RWPE2 (cell line): ENCODE results near the gene OBP2A.

ENCODE experiments used
- ATAC-seq: fragments of 200-7000 bp; cut with Tn5 transposase; 3 replicates; pipeline ENCODE4 v1.9.1; 2021; ENCODE audit warnings: low read depth
- DNase-seq: peaks from one replicate; pipeline ENCODE4 v3.0.0-alpha.2; 2020; ENCODE audit warnings: low spot score
- H3K27ac ChIP-seq: fragments of 450-650 bp; 2 replicates; pipeline ENCODE4 v1.5.1; 2017; ENCODE audit warnings: mild to moderate bottlenecking; ENCODE audit not compliant: poor library complexity, severe bottlenecking
- H3K27me3 ChIP-seq: fragments of 250-450 bp; sonication (Bioruptor Pico); 2 replicates; pipeline ENCODE4 v1.5.1; 2021; ENCODE audit warnings: mild to moderate bottlenecking, moderate library complexity; ENCODE audit not compliant: insufficient read depth, poor library complexity, severe bottlenecking
- H3K36me3 ChIP-seq: fragments of 250-450 bp; sonication (Bioruptor Pico); 2 replicates; pipeline ENCODE4 v1.5.1; 2020; ENCODE audit warnings: low read depth, mild to moderate bottlenecking, moderate library complexity
- H3K4me1 ChIP-seq: fragments of 250-450 bp; sonication (Bioruptor Pico); 2 replicates; pipeline ENCODE4 v1.5.1; 2021; ENCODE audit warnings: mild to moderate bottlenecking, moderate library complexity; ENCODE audit not compliant: insufficient read depth, poor library complexity, severe bottlenecking
- H3K4me3 ChIP-seq: fragments of 250-450 bp; sonication (Bioruptor Pico); 2 replicates; pipeline ENCODE4 v1.5.1; 2021; ENCODE audit warnings: mild to moderate bottlenecking, moderate library complexity; ENCODE audit not compliant: severe bottlenecking
- H3K9me3 ChIP-seq: fragments of 250-450 bp; sonication (Bioruptor Pico); 2 replicates; pipeline ENCODE4 v1.5.1; 2021; ENCODE audit warnings: mild to moderate bottlenecking, moderate library complexity; ENCODE audit not compliant: severe bottlenecking
- TF ChIP-seq, protein P1 (sequence below): fragments of 450-650 bp; IDR thresholded peaks from one replicate; pipeline ENCODE4 v1.5.1; 2017; ENCODE audit warnings: mild to moderate bottlenecking, moderate library complexity; ENCODE audit not compliant: poor library complexity, severe bottlenecking

Gene OBP2A

DNA sequence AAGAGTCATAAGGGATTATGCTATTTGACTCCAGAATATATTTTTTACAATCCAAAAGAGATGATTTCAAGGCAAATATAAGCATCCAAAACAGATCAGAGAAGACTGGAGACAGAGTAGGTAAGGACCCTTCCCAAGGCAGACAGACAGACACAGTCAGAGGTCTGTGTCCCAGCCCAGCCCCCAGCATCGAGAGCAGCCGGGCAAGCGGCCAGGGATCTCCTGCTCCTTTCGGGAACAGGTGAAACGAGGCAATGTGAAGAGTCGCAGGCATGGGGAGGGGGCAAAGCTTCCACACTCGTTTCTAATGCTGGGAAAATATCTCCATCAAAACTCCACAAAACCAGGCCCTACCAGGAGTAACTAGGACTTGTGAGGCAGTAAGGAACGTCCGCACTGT is 21.4 kb downstream of the OBP2A start:
- Histone ChIP-seq H3K27ac (no peak overlapping the region), H3K4me3 (no peak overlapping the region), H3K27me3 (peaks cover 28% of the 10 kb centered on the region), H3K36me3 (no peaks in the 10 kb centered on the region), H3K9me3 (peaks cover 3% of the 10 kb centered on the region), H3K4me1 (no peaks in the 10 kb centered on the region)
- ATAC-seq (no peak), DNase-seq (peak; percentile 21)
- TF ChIP-seq, protein P1, sequence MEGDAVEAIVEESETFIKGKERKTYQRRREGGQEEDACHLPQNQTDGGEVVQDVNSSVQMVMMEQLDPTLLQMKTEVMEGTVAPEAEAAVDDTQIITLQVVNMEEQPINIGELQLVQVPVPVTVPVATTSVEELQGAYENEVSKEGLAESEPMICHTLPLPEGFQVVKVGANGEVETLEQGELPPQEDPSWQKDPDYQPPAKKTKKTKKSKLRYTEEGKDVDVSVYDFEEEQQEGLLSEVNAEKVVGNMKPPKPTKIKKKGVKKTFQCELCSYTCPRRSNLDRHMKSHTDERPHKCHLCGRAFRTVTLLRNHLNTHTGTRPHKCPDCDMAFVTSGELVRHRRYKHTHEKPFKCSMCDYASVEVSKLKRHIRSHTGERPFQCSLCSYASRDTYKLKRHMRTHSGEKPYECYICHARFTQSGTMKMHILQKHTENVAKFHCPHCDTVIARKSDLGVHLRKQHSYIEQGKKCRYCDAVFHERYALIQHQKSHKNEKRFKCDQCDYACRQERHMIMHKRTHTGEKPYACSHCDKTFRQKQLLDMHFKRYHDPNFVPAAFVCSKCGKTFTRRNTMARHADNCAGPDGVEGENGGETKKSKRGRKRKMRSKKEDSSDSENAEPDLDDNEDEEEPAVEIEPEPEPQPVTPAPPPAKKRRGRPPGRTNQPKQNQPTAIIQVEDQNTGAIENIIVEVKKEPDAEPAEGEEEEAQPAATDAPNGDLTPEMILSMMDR = no peak

DNA sequence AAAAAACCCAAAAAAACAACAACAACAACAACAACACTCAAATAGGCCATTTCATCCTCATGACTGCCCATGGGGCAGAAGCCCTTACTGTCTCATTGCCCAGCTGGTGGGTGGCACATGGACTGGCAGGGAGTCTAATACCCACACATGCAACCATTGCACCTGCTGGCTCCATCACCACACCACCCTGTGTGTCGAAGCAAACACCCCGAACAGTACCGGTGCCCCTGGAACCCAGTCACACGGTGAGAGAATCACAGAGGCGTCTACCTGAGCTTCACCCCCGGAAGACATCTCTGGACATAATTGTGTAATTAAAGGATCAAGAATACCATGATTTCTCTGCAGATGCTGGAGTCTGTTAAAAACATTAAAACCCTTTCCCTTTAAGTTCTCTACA is 22.1 kb downstream of the OBP2A start:
- no peaks in the 10 kb centered on the region for H3K36me3 ChIP-seq
- peaks cover 3% of the 10 kb centered on the region for H3K9me3 ChIP-seq
- peaks cover 28% of the 10 kb centered on the region for H3K27me3 ChIP-seq
- no peaks in the 10 kb centered on the region for H3K4me1 ChIP-seq
- DNase-seq (peak; percentile 18), ATAC-seq (no peak)
- no peak overlapping the region for H3K27ac ChIP-seq
- H3K4me3 ChIP-seq = no peak overlapping the region
- TF ChIP-seq, protein P1 = no peak

DNA sequence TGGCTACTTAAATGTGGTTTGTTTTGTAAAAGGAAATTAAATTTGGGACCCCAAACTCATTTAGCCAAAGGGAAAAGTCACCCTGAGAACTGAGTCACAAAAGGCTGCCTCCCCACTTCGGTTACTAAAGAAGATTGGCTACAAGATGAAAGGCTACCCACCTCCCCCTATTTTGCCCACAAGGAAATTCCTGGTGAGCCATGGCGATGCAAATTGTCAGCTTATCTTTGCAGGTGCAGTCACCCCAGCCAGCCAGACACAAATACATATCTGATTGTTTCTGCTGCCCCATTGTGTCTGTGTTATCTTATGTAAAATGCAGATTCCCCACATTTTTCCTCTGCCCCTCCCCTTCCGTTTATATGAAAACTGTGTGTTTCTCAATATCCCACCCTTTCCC is 24.5 kb downstream of the OBP2A start:
- no peak overlapping the region for H3K27ac ChIP-seq

DNA sequence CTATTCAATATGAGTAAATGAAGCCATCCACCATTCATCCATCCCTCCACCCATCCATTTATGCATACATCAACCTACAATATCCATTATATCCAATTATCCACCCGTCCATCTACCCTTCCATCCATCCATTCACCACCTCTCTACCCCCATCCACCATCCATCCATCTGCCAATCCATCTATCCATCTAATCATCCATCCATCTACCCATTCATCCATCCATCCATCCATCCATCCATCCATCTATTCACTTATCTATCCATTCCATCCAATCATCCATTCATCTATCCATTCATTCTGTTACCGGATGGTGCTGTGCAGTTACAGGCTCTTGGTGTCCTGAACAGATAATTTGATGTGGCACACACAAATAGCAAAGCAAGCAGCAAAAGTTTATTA is 26.3 kb downstream of the OBP2A start:
- Histone ChIP-seq H3K4me3 (no peak overlapping the region), H3K27me3 (peaks cover 26% of the 10 kb centered on the region), H3K36me3 (no peaks in the 10 kb centered on the region), H3K4me1 (no peaks in the 10 kb centered on the region), H3K9me3 (peaks cover 3% of the 10 kb centered on the region), H3K27ac (no peak overlapping the region)
- TF ChIP-seq, protein P1 = no peak
- ATAC-seq (no peak), DNase-seq (no peak)

More for the DNA sequence above, 24.5 kb downstream of the OBP2A start:
- no peak for ATAC-seq
- no peaks in the 10 kb centered on the region for H3K36me3 ChIP-seq
- no peaks in the 10 kb centered on the region for H3K4me1 ChIP-seq
- peaks cover 3% of the 10 kb centered on the region for H3K9me3 ChIP-seq
- DNase-seq = no peak
- TF ChIP-seq, protein P1 = no peak
- no peak overlapping the region for H3K4me3 ChIP-seq
- H3K27me3 ChIP-seq = peaks cover 28% of the 10 kb centered on the region

DNA sequence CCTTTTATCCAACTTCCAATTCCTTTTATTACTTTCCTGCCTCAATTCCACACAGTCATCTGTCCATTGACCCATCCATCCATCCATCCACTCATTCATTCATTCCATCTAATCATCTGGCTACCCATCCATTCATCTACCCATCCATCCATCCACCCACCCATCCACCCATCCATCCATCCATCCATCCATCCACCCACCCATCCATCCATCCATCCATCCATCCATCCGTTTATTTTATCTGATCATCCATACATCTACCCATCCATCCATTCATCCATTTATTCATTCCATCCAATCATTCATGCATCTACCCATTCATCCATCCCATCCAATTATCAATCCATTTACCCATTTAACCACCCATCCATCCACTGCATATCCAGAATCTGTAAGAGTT is 27.2 kb downstream of the OBP2A start:
- TF ChIP-seq, protein P1 = no peak
- peaks cover 3% of the 10 kb centered on the region for H3K9me3 ChIP-seq
- H3K27ac ChIP-seq = no peak overlapping the region
- ATAC-seq (no peak), DNase-seq (no peak)
- H3K36me3 ChIP-seq = no peaks in the 10 kb centered on the region
- H3K4me3 ChIP-seq = no peak overlapping the region
- no peaks in the 10 kb centered on the region for H3K4me1 ChIP-seq
- peaks cover 22% of the 10 kb centered on the region for H3K27me3 ChIP-seq
